T-helper 2 cell treated with Interferon-gamma antibody and Interleukin-4, amounts not matched to agents 100 ng/mL and 5 ng/mL, for 36 hours (primary cell): ENCODE measurements around the gene RUSC1. TPM values are rescaled to one million over a fixed set of nuclear protein-coding genes. Genes with fewer than 3 reads are reported as not detected.

Source experiments
- intact Hi-C: fragments of 100-400 bp; cut with micrococcal nuclease; formaldehyde crosslinking; loops from one replicate; pipeline ENCODE4 v1.15.1; 2023
- total RNA-seq: library from RNA; stranded (reverse); gene quantifications from 2 replicates; pipeline ENCODE4 v1.2.3, GENCODE V29; 2022

Gene RUSC1
- total RNA-seq, 1 donor from 2014 or later: 28.6 TPM

DNA sequence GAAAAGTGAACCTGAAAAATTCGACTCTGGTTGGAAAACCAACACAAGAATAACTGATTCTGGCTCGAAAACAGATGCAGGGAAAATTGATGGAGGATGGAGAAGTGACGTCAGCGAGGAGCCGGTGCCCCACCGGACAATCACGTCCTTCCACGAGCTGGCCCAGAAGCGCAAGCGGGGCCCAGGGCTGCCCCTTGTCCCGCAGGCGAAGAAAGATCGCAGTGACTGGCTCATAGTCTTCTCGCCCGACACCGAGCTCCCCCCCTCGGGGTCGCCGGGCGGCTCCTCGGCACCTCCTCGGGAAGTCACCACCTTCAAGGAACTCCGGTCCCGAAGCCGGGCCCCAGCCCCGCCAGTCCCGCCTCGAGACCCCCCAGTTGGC, 1.9 kb downstream of the RUSC1 start:
- intact Hi-C loops: loop anchor here (2.0 to 10.0 kb wide), 4 partner anchors 192 to 652 kb away; partner anchors contain the start of genes ARHGEF2, ASH1L, DAP3 and YY1AP1

DNA sequence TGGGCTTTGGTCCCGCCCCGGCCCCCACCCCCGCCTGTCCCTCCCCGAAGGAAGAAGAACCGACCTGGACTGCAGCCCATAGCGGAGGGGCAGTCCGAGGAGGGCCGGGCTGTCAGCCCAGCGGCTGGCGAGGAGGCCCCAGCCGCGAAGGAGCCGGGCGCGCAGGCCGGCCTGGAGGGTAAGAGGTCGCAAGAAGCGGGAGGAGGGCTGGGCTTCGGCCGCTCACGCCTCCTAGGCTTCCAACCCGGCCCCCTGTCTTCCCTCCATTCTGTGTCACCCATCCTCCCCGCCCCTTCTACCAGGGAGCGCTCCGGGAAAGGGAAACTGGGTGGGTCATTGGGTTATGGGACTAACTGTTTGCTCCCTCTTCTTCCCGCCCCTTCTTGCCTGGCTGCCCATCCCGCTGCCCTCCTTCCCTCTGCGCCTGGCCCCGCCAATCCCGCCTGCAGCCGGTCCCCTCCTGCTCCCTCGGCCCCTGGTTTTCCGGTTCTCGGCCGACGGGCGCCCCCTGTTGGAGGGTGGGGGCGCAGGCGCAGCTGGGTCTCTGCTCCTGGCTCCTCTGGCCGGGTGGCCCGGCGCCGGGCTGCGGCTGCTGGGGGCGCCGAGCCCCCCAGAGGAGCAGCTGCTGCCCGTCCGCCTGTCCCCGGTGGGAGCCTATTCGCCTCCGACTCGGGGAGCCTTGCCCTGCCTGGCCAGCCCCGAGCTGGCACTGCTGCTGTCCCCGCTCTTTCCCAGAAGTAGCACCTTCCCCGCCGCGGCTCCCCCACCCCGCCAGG, 2.4 kb downstream of the RUSC1 start:
- intact Hi-C loops: loop anchor here (1.0 to 10.0 kb wide), 9 partner anchors 15 to 652 kb away; partner anchors contain the start of genes ARHGEF2, ASH1L, CLK2 and DAP3

DNA sequence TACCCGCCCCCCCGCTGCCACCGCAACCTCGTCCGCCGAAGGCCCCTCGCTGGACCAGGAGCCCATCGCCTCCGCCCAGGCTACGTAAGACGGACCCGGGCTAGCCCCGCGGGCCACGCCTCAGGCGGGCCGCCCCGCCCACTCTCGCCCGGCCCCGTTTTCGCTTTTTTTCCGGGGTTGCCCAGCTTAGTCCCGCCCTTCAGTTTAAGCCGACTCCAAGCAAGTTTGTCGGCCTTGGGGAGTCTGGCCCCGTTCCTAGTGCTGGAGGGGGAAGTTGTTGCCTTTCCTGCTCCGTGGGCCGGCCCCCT, 3.0 kb downstream of the RUSC1 start:
- intact Hi-C loops: loop anchor here (1.0 to 10.0 kb wide), 9 partner anchors 15 to 651 kb away; partner anchors contain the start of genes ARHGEF2, ASH1L, CLK2 and DAP3

DNA sequence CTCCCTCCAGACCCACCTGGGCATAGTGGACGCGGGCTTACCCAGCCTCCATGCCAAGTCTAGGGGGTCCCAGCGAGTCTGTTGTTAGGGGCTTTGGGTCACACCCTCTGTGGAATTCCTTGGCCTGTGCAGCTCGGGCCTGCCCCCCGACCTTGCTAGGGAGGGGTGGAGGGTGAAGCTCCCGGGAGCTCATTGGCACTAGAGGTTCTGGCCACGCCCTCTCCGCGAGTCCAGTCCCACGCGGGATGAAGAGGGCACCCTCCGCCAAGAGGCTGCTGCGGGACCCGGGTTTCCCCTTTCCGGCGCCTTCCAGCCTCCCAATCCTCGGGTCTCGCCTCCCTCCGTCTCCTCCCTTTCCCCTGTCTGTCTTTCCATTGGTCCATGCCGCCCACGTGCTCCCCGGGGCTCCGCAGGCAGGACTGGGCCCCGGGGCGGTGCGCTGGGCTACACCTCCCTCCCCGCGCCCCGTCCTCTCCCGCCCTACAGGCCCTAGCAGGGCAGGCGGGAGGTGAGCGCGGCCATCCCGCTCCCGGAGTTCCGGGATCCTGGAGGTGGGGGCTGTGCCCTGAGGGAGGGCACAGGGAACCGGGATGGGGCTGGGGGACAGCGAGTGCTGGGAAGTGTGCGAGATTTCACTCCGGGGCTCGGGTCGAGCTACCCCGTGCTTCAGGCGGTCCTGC, 3.5 kb downstream of the RUSC1 start:
- intact Hi-C loops: loop anchor here (5.0 to 10.0 kb wide), 3 partner anchors 191 to 651 kb away; partner anchors contain the start of genes ARHGEF2, DAP3 and YY1AP1

DNA sequence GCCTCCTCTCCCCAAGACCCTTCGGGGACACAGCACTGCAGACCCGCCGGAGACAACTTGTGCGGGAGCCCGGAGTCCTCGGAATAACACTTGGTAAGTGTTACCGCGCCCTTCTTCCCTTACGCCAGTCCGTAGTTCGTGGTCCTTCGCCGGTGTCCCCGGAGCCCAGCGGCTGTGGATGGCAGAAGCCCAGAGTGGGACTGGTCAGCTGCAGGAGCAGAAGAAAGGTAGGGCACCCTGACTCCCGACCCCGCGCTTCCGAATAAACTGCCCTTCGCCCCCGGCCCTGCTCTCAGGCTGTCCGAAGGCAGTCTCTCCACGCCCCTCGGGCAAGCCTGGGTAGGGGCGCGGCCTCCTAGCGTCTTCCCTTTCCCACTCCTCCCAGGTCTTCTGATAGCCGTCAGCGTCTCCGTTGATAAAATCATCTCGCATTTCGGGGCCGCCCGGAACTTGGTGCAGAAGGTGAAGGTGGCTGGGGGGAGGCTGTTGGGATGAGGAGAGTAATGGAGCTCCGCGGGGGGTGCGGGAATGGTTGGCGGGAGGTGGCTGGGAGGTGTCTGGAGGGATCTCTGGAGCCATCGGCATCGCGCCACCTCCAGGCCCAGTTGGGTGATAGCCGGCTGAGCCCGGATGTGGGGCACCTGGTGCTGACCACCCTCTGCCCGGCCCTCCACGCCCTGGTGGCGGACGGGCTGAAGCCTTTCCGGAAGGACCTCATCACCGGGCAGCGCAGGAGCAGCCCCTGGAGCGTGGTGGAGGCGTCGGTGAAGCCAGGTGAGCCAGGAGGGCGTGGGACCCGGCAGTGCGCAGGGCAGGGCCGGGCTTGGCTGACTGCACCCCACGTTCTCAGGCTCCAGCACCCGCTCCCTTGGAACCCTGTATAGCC, 4.3 kb downstream of the RUSC1 start:
- intact Hi-C loops: loop anchor here (5.0 to 10.0 kb wide), 3 partner anchors 190 to 650 kb away; partner anchors contain the start of genes ARHGEF2, DAP3 and YY1AP1

DNA sequence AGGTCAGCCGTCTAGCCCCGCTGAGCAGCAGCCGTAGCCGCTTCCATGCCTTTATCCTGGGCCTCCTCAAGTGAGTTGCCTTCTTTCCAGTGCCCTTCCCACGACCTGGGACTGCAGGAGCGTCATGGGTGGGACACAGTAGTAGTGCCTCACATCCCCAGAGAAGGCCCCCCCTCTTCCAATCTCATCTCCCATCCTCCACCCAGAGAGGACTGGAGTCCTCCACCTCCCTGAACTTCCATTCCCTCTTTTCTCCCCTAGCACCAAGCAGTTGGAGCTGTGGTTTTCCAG, 4.9 kb downstream of the RUSC1 start:
- intact Hi-C loops: loop anchor here (10.0 kb wide), 2 partner anchors 189 to 649 kb away; partner anchors contain the start of gene ARHGEF2

DNA sequence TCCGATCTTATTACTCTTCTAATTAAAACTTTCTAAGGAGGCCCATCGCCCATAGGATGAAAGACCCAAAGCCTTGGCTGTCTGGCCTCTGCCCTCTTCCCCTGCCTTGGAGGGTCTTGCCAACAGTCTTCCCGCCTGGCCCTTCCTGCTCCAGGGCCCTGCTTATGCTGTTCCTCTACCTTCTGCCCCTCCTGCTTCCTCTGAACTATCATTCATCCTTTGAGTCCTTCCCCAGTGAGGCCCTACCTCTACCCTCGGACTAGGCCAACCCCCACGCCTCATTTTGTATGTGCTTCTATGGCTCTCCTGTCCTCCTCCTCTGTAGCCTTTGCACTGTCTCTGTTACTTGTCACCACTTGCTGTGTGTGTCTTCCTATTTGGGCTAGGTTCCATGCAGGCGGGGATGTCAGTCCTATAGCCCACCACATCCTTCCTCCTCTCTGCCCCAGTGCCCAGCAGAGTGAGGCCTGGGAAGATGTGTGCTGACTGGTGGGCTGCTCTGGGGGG, 5.4 kb downstream of the RUSC1 start:
- intact Hi-C loops: loop anchor here (10.0 kb wide), 2 partner anchors 189 to 649 kb away; partner anchors contain the start of gene ARHGEF2

DNA sequence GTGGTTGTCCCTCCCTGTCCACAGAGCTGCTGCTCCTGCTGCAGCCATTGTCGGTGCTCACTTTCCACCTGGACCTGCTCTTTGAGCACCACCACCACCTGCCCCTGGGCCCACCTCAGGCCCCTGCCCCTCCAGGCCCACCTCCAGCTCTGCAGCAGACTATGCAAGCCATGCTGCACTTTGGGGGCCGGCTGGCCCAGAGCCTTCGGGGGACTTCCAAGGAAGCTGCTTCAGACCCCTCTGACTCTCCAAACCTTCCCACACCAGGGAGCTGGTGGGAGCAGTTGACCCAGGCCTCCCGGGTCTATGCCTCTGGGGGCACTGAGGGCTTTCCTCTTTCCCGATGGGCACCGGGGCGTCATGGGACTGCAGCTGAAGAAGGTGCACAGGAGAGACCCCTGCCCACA, 5.9 kb downstream of the RUSC1 start:
- intact Hi-C loops: loop anchor here (10.0 kb wide), 2 partner anchors 188 to 648 kb away; partner anchors contain the start of gene ARHGEF2

DNA sequence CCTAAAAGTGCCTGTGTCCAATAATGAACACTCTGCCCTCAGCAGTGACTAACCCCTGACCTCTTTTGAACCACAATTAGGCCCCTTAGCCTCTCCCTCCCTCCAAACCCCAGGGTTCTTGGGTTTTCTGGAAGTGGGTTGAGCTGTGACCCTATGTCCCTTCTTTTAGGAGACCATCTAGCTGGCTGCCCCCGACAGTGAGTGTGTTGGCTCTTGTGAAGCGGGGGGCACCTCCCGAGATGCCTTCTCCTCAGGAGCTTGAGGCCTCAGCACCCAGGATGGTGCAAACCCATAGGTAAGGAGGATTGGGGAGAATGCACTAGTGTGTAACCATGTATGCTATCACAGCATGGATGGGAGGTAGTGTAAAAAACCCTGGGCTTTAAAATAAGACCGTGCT, 7.3 kb downstream of the RUSC1 start:
- intact Hi-C loops: loop anchor here (10.0 kb wide), 2 partner anchors 187 to 647 kb away; partner anchors contain the start of gene ARHGEF2

DNA sequence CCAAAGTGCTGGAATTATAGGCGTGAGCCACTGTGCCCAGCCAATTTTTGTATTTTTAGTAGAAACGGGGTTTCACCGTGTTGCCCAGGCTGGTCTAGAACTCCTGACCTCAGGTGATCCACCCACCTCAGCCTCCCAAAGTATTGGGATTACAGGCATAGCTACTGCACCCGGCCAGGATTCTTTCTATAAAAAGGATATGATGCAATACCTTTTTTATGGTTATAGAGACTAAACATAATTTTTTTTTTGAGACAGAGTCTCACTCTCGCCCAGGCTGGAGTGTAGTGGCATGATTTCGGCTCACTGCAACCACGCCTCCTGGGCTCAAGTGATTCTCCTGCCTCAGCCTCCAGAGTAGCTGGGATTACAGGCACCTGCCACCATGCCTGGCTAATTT, 8.2 kb downstream of the RUSC1 start:
- intact Hi-C loops: loop anchor here (10.0 kb wide), 2 partner anchors 186 to 646 kb away; partner anchors contain the start of gene ARHGEF2

DNA sequence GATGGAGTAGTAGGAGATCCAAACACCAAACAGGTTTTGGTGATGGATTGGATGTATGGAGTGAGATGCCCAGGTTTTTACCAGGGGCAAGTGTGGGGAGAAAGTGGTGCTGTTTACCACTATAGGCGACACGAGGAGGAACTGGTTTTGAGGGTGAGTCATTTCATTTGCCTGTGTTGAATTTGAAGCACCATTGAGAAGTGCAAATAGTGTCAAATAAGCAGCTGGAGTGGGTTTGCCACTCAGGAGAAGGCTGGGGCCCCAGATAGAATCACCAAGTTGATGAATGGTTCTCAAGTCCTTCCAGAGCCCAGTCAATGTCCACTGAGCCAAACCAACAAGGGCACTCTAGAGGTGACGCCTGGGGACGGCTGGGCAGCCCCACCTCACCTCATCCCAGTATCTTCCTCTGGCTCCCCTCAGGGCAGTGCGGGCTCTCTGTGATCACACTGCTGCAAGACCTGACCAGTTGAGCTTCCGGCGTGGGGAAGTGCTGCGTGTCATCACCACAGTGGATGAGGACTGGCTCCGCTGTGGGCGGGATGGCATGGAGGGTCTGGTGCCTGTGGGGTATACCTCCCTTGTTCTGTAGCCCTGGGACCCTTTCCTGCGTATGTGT, 9.4 kb downstream of the RUSC1 start:
- intact Hi-C loops: loop anchor here (10.0 kb wide), 2 partner anchors 185 to 645 kb away; partner anchors contain the start of gene ARHGEF2

DNA sequence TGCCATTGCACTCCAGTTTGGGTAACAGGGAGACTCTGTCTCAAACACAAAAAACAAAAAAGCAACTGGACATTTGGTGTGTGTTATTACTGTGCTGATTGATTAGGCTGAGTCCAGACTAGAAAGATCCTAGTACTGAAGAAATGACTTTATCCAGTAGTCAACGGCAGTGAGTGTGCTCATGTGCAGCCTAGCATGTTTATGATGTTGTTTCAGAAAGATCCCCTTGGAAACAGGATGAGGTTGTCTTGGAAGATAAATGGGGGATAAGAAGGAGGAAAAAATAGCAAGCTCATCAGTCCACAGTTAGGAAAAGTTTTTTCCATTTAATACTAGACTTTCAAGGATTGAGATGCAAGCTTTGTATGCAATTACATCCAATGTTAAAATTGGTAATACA, 14.3 kb downstream of the RUSC1 start:
- intact Hi-C loops: no loop called here

DNA sequence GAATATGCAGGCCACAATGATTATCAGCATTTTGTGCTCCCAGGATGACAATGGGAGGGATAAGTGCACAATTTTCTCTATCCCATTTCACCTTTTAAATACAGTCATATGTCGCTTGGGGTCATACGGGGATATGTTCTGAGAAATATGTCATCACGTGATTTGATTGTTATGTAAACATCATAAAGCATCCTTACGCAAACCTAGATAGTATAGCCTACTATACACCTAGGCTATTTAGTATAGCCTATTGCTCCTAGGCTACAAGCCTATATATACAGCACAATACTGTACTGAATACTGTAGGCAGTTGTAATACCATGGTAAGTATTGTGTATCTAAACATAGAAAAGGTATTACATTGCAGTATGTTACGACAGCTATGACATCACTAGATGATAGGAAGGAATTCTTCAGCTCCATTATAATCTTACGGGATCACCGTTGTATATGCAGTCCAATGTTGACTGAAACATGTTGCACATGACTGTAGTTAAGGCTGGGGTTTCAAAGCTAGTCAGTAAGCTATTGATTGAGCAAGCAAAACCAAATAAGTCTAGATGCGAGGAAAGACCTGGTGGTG, 18.9 kb downstream of the RUSC1 start:
- intact Hi-C loops: no loop called here

DNA sequence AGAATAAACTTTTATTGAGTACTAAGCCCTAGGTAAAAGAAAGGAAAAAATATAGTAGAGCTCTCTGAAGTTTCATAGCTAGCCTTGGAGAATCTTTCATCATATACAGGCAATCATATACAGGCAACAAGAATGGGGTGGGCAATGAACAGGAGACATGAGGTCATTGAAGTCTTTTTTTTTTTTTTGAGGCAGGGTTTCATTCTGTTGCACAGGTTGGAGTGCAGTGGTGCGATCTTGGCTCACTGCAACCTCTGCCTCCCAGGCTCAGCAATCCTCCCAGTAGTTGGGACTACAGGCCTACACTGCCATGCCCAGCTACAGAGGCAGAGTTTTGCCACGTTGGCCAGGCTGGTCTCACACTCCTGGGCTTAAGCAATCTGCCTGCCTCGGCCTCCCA, 22.1 kb downstream of the RUSC1 start:
- intact Hi-C loops: no loop called here

DNA sequence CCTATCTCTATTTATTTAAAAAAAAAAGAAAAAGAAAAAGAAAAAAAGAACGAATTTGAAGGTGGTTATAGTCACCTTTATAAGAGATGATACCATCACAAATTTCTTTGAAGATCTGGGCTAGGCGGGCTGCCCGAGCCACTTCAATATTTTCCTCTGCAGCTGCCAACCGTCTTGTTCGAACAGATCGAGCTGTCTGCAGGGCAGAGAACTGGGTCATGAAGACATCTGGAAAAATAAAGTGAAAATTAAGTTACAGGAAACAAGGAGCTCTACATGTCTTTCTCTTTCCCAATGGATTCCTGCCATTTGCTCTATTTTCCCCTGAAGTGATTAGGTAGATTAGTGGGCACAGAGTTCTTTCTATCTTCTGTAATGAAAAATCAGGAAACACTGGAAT, 31.9 kb downstream of the RUSC1 start:
- intact Hi-C loops: no loop called here

DNA sequence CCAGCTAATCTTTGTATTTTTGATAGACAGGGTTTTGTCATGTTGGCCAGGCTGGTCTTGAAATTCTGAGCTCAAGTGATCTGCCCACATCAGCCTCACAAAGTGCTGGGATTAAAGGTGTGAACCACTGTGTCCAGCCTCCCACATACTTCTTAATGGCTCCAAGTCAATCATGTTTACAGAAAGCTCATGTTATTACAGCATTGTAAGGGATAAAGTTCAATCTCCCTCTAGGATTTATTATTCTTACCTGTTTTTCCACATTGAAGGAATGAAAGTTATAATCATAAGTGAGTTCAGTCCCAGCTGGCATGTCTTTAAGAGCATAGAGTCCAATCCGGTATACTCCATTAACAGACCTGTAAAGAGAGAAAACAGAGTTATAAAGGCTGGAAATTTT, 39.4 kb downstream of the RUSC1 start:
- intact Hi-C loops: no loop called here

DNA sequence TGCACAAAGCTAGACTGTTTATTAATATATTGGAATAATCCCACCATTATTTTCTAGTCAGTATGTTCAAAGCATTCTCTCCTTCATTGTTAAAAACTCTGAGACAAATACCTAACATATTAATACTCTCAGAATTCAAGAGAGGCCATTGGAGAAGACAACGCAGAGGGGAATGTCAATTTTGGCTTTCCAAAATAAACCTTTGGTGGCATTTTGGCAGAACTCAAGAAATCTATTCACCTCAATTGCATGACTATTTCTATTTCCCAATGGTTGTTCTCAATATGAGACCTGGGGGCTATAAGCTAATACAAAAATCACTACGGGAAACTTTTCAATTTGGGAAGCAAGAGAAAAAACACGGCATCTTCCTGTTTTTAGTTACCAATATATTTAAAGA, 58.5 kb downstream of the RUSC1 start:
- intact Hi-C loops: no loop called here

DNA sequence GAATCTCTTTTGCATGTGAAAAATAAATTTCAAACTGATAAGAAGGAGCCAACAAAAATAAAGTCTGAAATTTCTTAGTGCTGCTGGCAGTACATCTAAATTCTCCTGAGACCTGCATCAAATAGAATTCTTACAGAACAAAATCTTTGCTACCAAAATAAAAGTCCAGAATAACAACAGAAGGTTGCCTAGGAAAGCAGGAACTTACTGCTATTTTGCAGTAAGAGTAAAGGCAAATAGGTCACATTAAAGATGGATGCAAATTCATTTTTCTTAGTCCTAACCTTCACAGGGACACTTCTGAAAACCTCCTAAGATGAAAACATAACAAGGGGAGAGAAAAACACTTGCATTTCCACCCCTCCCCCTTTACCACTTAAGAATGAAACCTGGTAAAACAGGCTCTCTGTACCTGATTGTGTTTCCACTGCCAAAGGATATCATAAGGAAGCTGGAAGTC, 59.0 kb downstream of the RUSC1 start:
- intact Hi-C loops: no loop called here
